ENCODE measurements around the gene SIGLEC8.

The SIGLEC8 gene

GRCh38 chr19:51473009-51473707, 14.9 kb upstream of the SIGLEC8 start:
- no peak overlapping the region for H3K4me3 ChIP-seq (ENCODE audit: low read depth, low read length)

- H3K4me3 ChIP-seq (ENCODE audit: low read depth, low read length) = no peak overlapping the region
These were observed 14.4 kb upstream of the SIGLEC8 start for GRCh38 chr19:51472607-51473006.

GRCh38 chr19:51471527-51471926, 13.3 kb upstream of the SIGLEC8 start:
- H3K4me3 ChIP-seq (ENCODE audit: low read depth, low read length) = no peak overlapping the region

DNA sequence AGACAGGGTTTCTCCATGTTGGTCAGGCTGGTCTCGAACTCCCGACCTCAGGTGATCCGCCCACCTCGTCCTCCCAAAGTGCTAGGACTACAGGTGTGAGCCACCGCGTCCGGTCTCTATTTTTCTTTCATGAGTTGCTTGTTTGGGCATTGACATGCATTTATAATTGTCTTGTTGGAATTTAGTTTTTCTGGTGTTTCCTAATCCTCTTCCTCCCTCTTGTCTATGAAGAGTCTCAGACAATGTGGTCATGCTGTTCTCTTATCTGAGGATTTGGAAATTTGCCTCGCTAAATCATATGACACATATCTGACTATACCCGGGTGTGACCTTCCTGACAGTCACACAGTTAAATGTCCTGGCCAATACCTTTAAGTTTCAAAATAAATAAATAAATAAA, 12.7 kb upstream of the SIGLEC8 start:
- H3K4me3 ChIP-seq (ENCODE audit: low read depth, low read length) = no peak overlapping the region

DNA sequence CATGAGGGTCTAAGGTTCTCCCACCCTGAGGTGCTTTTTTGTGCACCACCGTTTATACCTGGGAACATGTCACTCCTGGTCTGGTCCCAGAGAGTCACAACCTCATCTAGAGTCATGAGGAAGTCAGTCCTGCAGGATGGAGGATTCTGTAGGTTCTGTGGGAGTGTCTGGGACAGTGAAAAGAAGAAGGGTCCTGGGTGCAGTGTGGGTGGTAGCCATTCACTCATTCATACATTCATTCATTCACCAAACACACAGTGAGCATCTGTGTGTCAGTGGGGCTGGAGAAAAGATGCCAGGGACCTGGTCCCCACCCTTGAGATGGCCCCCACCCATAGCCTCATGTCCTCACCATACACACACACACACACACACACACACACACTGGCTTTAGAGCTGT, 11.4 kb upstream of the SIGLEC8 start:
- H3K4me3 ChIP-seq (ENCODE audit: low read depth, low read length) = no peak overlapping the region

- H3K4me3 ChIP-seq (ENCODE audit: low read depth, low read length) = no peak overlapping the region
These were observed 10.9 kb upstream of the SIGLEC8 start for GRCh38 chr19:51469162-51469561.

- no peak overlapping the region for H3K4me3 ChIP-seq (ENCODE audit: low read depth, low read length)
These were observed 10.3 kb upstream of the SIGLEC8 start for GRCh38 chr19:51468545-51468920.

- H3K4me3 ChIP-seq (ENCODE audit: low read depth, low read length) = no peak overlapping the region
These were observed 9.8 kb upstream of the SIGLEC8 start for GRCh38 chr19:51467864-51468544.

- no peak overlapping the region for H3K4me3 ChIP-seq (ENCODE audit: low read depth, low read length)
These were observed 8.5 kb upstream of the SIGLEC8 start for GRCh38 chr19:51466723-51467122.

DNA sequence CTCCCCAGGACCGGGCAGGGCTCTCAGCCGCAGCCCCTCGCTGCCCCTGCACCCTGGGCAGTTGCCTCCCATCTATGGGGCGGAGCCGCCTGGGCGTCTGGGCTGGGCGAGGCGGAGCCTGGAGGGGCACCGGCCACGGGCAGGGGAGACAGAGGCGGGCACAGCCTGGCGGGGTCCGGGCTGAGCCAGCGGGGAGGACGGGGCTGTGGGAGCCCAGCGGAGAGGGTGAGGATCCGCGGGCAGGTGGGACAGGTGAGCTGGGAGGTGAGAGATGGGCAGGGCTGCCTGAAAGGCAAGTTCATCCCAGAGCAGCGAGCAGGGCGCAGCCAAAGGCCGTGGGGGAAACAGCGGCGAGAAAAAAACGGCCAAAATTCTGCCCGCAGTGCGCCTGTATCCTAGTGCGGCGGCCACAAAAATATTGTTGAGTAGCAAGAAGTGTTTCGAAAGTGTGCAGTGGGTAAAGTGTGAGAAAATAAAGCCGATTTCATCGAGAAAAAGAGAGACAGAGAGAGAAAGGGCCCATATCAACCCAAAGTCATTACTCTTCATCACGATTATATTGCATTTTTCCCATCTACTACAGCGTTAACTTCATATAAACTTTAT, 5.8 kb upstream of the SIGLEC8 start:
- peak overlapping the region; percentile 33 for H3K4me3 ChIP-seq (ENCODE audit: low read depth, low read length)

GRCh38 chr19:51462681-51463080, 4.4 kb upstream of the SIGLEC8 start:
- H3K4me3 ChIP-seq (ENCODE audit: low read depth, low read length) = no peak overlapping the region

- no peak overlapping the region for H3K4me3 ChIP-seq (ENCODE audit: low read depth, low read length)
These were observed 4.0 kb upstream of the SIGLEC8 start for GRCh38 chr19:51462276-51462675.

DNA sequence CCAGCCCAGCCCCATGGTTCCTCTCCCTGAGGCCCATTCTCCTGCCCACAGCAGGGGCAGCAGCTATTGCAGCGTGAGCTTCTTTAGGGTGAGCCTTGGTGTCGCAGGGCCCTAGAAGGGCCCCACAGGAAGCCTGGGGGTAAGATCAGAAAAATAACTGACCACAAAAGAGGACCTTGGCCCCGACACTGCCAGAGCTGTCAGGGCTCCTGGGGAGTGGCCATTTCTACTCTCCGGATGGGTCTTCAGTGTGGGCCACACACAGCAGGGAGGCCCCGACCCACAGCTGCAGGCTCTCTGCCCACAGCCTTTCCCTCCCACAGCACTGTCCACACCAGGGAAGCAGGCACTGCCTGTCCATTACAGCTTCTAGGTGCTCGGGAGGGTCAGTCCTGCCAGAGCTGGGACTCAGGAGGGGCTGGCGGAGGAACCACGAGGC, 3.5 kb upstream of the SIGLEC8 start:
- no peak overlapping the region for H3K4me3 ChIP-seq (ENCODE audit: low read depth, low read length)

- H3K4me3 ChIP-seq (ENCODE audit: low read depth, low read length) = no peak overlapping the region
These were observed 2.1 kb upstream of the SIGLEC8 start for GRCh38 chr19:51460164-51460992.

- H3K4me3 ChIP-seq (ENCODE audit: low read depth, low read length) = no peak overlapping the region
These were observed 748 bp upstream of the SIGLEC8 start for GRCh38 chr19:51458899-51459505.

DNA sequence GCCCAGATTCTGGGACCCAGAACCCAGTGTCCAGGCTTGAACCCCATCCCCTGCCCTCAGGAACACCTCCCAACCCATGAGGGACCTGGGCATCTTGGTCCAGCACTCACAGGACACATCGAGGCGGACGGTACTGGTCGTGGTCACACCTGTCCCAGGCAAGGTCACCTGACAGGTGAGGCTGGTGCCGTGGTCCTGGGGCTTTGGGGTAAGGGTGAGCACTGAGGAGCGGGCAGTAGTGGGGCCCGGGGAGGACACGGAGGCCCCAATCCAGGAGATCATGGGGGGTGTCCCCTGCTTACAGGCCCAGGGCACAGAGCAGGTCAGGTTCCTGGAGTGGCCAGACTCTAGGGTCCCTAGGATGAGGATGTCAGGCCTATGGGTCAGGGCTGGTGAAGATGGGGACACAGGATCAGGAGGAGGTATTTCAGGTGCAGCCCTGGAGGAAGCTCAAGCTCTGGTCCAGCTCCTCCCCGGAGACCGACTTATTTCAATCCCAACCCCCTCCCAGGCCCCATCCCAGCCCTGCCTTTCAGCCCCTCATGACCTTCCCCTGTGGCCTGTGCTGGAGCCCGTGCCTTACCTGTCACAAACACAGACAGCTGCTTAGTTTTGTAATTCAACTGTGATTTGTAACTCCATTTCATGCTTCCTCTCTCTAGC, 772 bp downstream of the SIGLEC8 start:
- no peak overlapping the region for H3K4me3 ChIP-seq (ENCODE audit: low read depth, low read length)

DNA sequence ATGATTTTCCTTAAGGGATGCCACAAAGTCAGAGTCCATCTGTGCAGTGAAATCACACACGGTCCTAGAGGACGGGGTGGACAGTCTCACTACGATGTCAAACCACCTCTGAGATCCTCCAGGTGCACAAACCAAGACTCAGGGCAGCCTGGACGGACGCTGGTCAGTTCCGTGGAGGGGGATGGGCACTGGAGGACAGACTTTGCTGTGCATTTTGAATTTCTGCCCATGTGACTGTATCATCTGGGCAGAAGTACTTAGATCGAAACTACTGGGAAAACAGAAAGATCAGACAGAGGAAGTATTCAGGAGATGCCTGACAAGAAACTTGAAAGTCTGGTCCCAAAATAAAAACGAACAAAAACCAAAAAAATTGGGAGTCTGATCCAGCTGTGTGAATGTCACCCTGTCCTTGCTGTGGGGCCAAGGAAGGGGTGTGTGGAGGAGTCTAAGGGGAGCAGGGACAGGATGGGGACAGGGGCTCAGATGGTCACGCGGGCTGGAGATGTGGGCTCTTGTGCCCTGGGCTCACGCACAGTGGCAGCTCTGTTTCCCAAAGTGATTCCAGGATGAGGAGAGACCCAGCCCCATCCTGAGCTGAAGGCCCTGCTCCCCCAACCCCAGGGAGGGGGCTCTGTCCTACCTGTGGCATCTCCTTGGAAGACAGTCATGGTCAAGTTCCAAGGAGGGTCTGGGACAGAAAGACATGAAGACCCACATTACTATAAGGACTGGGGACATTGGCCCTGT, 1.5 kb downstream of the SIGLEC8 start:
- no peak overlapping the region for H3K4me3 ChIP-seq (ENCODE audit: low read depth, low read length)

GRCh38 chr19:51450730-51451307, 7.4 kb downstream of the SIGLEC8 start:
- no peak overlapping the region for H3K4me3 ChIP-seq (ENCODE audit: low read depth, low read length)

DNA sequence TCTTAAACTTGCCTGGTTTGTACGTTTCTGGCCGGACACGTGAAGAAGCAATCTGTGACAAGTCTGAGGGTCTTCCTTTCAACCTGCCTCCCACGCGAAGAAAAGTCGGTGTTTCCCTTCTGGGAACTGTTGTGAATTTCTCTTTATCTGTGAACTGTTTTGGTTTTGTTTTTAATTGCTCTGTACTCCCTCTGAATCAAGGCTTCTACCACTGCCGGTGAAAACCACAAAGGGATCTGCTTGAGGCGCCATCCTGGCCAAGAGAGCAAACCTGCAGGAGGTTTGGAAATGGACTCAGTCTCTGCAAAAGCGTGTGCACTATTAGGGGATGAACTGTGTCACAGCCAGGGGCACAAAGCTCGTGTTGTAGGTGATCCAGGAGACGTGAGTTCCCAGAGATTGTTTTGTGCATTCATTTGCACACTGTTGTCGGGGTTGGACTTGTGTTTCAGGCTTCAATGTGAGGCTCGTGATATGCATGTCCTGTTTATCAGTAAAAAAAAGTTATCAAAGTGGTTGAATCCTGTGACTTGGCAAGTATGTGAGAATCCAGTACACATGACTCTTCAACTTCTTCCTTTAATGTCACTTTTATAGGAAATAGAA, 9.7 kb downstream of the SIGLEC8 start:
- H3K4me3 ChIP-seq (ENCODE audit: low read depth, low read length) = no peak overlapping the region
